ENCODE results near the gene FXYD6.

GRCh38 chr11:117814766-117815261 lies 61.6 kb downstream of the FXYD6 start:
- TF ChIP-seq CTCF (IDR thresholded peaks at IDR 0.05) = no peak
- TF ChIP-seq EP300 (IDR thresholded peaks at IDR 0.05) = no peak
- TF ChIP-seq POLR2AphosphoS5 (IDR thresholded peaks at IDR 0.05) = peak in 1 of 3 donors; percentile 13
- no peak for TF ChIP-seq POLR2A (IDR thresholded peaks at IDR 0.05)

All from stomach (tissue), 4 donors.